GM19372 (cell line): ENCODE results near the gene HOXA1.

ENCODE experiments used
- ATAC-seq: cut with Tn5 transposase; IDR thresholded peaks from one replicate; pipeline ENCODE4 v1.9.1; 2021; ENCODE audit warnings: mild to moderate bottlenecking, low read depth, moderate library complexity; ENCODE audit not compliant: unreplicated experiment

The HOXA1 gene

GRCh38 chr7:27132214-27132613 is 36.4 kb upstream of the HOXA1 start:
- ATAC-seq, result no peak

- ATAC-seq, result no peak
These were observed 35.6 kb upstream of the HOXA1 start for GRCh38 chr7:27131390-27131819.

- no peak for ATAC-seq
These were observed 35.0 kb upstream of the HOXA1 start, which contains the start of gene HOXA4 for GRCh38 chr7:27130540-27131389. HOXA4 (minus strand) TSS chr7:27130757; CDS start chr7:27130733, 24 bp downstream.

- ATAC-seq, result no peak
These were observed 34.1 kb upstream of the HOXA1 start for GRCh38 chr7:27129729-27130539.

GRCh38 chr7:27128776-27129728 is 33.3 kb upstream of the HOXA1 start:
- no peak for ATAC-seq

GRCh38 chr7:27128034-27128433 is 32.2 kb upstream of the HOXA1 start:
- ATAC-seq, result no peak

- ATAC-seq, result no peak
These were observed 31.0 kb upstream of the HOXA1 start for GRCh38 chr7:27126596-27127327.

GRCh38 chr7:27125986-27126394 is 30.2 kb upstream of the HOXA1 start:
- ATAC-seq, result no peak

GRCh38 chr7:27124902-27125689 is 29.3 kb upstream of the HOXA1 start:
- no peak for ATAC-seq

- ATAC-seq, result no peak
These were observed 28.5 kb upstream of the HOXA1 start for GRCh38 chr7:27124096-27124901.

GRCh38 chr7:27123477-27124053 is 27.8 kb upstream of the HOXA1 start:
- ATAC-seq, result no peak

GRCh38 chr7:27123007-27123476 is 27.2 kb upstream of the HOXA1 start:
- ATAC-seq, result no peak

GRCh38 chr7:27122077-27122910 is 26.5 kb upstream of the HOXA1 start:
- no peak for ATAC-seq

GRCh38 chr7:27121684-27122076 is 25.9 kb upstream of the HOXA1 start:
- ATAC-seq, result no peak

- no peak for ATAC-seq
These were observed 23.7 kb upstream of the HOXA1 start for GRCh38 chr7:27119412-27119911.

- ATAC-seq, result no peak
These were observed 22.8 kb upstream of the HOXA1 start for GRCh38 chr7:27118580-27118979.
